ENCODE results near the gene FBXL7. TPM values are rescaled to one million over a fixed set of nuclear protein-coding genes. Genes with fewer than 3 reads are reported as not detected.

The FBXL7 gene
- total RNA-seq, 4 donors from 2014 or later, result 2.0 to 6.8 (median 3.9) TPM

DNA sequence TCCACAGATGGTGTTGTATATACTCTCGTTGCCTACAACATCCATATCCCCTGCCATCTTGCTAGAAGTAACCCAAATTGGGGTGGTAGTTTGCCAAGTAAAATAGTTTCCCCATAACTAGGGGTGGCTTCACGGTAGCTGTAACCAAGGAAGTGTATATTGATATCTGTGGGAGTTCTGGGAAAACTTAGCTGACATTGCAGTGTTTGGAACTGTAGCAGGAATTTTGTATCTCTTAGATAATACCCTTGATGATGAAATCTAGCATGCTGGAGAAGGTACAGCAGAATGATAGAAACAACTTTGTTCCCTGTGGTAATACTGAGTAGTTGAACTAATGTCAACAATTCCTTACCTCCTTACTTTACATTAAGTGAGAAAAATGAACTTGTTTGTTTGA, 29.8 kb downstream of the FBXL7 start:
- intact Hi-C loops (cut with DNase I; ENCODE audit: low total_unique reads), result no loop called here
- 77 to 83% methylated on average over 2 of the region's 2 CpGs for WGBS, 2 donors
- H3K4me3 ChIP-seq (ENCODE audit: low read depth, poor library complexity, severe bottlenecking), result no peak overlapping the region
- TF ChIP-seq, protein P1, sequence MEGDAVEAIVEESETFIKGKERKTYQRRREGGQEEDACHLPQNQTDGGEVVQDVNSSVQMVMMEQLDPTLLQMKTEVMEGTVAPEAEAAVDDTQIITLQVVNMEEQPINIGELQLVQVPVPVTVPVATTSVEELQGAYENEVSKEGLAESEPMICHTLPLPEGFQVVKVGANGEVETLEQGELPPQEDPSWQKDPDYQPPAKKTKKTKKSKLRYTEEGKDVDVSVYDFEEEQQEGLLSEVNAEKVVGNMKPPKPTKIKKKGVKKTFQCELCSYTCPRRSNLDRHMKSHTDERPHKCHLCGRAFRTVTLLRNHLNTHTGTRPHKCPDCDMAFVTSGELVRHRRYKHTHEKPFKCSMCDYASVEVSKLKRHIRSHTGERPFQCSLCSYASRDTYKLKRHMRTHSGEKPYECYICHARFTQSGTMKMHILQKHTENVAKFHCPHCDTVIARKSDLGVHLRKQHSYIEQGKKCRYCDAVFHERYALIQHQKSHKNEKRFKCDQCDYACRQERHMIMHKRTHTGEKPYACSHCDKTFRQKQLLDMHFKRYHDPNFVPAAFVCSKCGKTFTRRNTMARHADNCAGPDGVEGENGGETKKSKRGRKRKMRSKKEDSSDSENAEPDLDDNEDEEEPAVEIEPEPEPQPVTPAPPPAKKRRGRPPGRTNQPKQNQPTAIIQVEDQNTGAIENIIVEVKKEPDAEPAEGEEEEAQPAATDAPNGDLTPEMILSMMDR (IDR thresholded peaks at IDR 0.05), result no peak
- TF ChIP-seq POLR2A (IDR thresholded peaks at IDR 0.05), result no peak
- no peak for DNase-seq (ENCODE audit: low spot score in 2 of 2)

DNA sequence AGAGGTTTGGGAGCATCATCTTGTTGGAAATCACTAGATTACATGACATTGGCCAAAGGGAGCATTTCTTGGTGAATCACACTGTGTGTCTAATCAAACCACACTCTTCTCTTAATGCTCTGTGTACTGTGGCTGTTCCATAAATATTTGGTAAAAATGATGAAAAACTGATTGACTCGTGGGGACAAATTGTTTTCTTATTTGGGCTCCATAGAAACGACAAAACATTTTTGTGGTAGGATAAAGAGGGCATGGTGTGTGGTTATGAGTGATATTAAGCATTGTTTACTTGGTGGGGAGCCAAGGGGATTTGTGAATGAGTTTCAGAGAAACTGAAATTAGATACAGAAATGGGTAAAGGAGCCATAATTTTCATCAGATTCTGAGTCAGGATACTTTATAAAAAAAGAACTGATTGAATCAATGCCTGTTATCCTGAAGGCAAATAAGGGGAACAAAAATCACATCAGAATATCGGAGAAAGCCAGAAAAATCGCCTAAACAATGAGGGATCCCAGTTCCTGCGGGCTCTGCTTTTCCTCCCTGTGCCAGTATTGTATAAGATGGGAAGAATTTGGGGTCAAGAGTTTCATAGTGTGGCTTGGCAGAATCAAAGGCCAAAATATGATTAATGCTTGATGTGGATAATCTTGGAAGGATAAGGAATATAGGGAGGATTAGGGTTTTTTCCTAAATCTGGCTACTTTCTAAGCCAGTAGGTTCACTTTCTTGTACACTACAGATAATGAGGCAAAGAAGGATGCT, 33.3 kb downstream of the FBXL7 start:
- 51 to 56% methylated on average over 5 of the region's 5 CpGs for WGBS, 2 donors
- intact Hi-C loops (cut with DNase I; ENCODE audit: low total_unique reads), result no loop called here
- H3K4me3 ChIP-seq (ENCODE audit: low read depth, poor library complexity, severe bottlenecking), result no peak overlapping the region
- TF ChIP-seq, protein P1 (IDR thresholded peaks at IDR 0.05), result no peak
- no peak for TF ChIP-seq POLR2A (IDR thresholded peaks at IDR 0.05)
- no peak for DNase-seq (ENCODE audit: low spot score in 2 of 2)

DNA sequence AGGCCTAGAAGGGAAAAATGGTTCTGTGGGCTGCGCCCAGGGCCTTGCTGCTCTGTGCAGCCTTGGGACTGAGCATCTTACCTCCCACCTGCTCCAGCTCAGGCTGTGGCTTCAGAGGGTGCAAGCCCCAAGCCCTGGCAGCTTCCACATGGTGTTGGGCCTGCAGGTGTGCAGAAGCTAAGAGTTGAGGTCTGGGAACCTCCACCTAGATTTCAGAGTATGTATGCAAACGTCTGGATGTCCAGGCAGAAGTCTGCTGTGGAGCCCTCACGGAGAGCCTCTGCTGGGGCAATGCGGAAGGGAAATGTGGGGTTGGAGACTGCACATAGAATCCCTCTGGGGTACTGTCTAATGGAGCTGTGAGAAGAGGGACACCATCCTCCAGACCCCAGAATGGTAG, 36.0 kb downstream of the FBXL7 start:
- TF ChIP-seq POLR2A (IDR thresholded peaks at IDR 0.05), result no peak
- no peak for DNase-seq (ENCODE audit: low spot score in 2 of 2)
- intact Hi-C loops (cut with DNase I; ENCODE audit: low total_unique reads), result no loop called here
- 88 to 91% methylated on average over 4 of the region's 4 CpGs for WGBS, 2 donors
- no peak overlapping the region for H3K4me3 ChIP-seq (ENCODE audit: low read depth, poor library complexity, severe bottlenecking)

DNA sequence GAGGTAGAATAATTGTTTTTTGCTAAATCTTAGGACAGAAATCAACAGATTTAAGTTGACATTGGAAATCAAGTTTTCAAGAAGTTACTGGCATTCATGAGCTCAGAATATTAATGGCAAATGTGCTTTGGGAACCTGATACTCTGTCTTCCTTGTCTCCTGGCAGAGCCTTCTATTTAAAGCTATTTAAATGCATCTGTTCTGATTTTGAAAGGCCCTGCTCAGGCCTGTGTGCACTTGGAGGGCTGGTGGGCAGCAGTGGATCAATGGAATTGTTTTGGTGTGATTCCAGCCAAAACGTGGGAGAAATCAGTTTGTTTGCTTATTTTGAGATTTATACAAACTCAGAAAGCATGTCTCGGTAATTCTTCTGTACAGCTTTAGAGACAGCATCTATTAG, 38.5 kb downstream of the FBXL7 start:
- WGBS, 2 donors, result 57 to 63% methylated on average over 2 of the region's 2 CpGs
- intact Hi-C loops (cut with DNase I; ENCODE audit: low total_unique reads), result no loop called here
- no peak for TF ChIP-seq POLR2A (IDR thresholded peaks at IDR 0.05)
- TF ChIP-seq, protein P1 (IDR thresholded peaks at IDR 0.05), result no peak
- no peak overlapping the region for H3K4me3 ChIP-seq (ENCODE audit: low read depth, poor library complexity, severe bottlenecking)
- no peak for DNase-seq (ENCODE audit: low spot score in 2 of 2)

DNA sequence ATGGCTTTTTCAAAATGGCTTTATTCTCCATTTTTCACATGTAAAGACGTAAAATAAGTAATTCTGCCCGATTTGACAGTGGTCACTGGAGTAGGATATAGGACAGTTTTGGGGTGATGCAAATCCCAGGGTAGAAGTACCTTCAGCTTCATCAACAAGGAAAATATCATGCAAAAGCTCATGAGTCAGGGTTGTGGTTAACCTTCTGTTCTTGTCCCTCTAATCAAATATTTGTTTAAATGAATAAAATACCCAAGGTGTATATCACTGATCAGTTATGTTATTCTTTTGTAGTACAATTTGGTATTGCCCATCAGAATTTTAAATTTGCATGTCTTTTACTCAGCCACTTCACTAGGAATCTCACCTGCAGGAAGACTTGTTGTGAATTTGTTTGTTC, 40.0 kb downstream of the FBXL7 start:
- WGBS, 2 donors, result 87 to 92% methylated on average over 2 of the region's 2 CpGs
- no peak overlapping the region for H3K4me3 ChIP-seq (ENCODE audit: low read depth, poor library complexity, severe bottlenecking)
- TF ChIP-seq POLR2A (IDR thresholded peaks at IDR 0.05), result no peak
- TF ChIP-seq, protein P1 (IDR thresholded peaks at IDR 0.05), result no peak
- DNase-seq (ENCODE audit: low spot score in 2 of 2), result no peak
- intact Hi-C loops (cut with DNase I; ENCODE audit: low total_unique reads), result no loop called here

DNA sequence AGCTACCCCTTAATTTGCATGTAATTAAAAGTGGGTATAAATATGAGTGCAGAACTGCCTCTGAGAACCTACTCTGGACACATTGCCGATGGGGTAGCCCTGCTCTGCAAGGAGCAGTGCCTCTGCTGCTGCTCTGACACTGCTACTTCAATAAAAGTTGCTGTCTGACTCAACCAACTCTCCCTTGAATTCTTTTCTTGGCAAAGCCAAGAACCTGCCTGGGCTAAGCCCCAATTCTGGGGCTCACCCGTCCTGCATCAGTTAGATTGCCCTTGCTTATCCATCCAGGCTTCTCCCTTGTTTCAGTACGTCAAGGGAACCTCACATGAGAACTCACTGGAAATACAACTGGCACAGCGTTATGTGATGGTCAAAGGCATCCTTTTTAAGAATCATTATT, 44.1 kb downstream of the FBXL7 start:
- WGBS, 2 donors, result 79 to 88% methylated on average over 4 of the region's 4 CpGs
- no peak for DNase-seq (ENCODE audit: low spot score in 2 of 2)
- intact Hi-C loops (cut with DNase I; ENCODE audit: low total_unique reads), result no loop called here
- H3K4me3 ChIP-seq (ENCODE audit: low read depth, poor library complexity, severe bottlenecking), result no peak overlapping the region
- TF ChIP-seq, protein P1 (IDR thresholded peaks at IDR 0.05), result no peak
- no peak for TF ChIP-seq POLR2A (IDR thresholded peaks at IDR 0.05)

Measured in lower leg skin (tissue), 4 donors.